ENCODE results near the gene OR13J1. TPM values are rescaled to one million over a fixed set of nuclear protein-coding genes. Genes with fewer than 3 reads are reported as not detected.
A peak's percentile ranks its signal among the peaks of the same experiment; 100 is the strongest.

Gene OR13J1
- total RNA-seq, 2 donors from 2014 or later = not detected

- ATAC-seq (no peak), DNase-seq (no peak)
- intact Hi-C loops (cut with DNase I, micrococcal nuclease) = loop anchor here in 1 of 2 donors (10.0 kb wide), 1 partner anchor 70 kb away; the partner anchor contains the start of gene NPR2
These were observed 5.4 kb downstream of the OR13J1 start for GRCh38 chr9:35864695-35865255.

- intact Hi-C loops (cut with DNase I, micrococcal nuclease) = loop anchor here in 1 of 2 donors (10.0 kb wide), 1 partner anchor 69 kb away; the partner anchor contains the start of gene NPR2
- DNase-seq (no peak), ATAC-seq (no peak)
These were observed 6.6 kb downstream of the OR13J1 start for GRCh38 chr9:35863583-35863982.

GRCh38 chr9:35862328-35862727 is 7.9 kb downstream of the OR13J1 start:
- ATAC-seq (no peak), DNase-seq (no peak)
- intact Hi-C loops (cut with DNase I, micrococcal nuclease) = loop anchor here in 1 of 2 donors (10.0 kb wide), 1 partner anchor 68 kb away; the partner anchor contains the start of gene NPR2

GRCh38 chr9:35861161-35861897 is 8.9 kb downstream of the OR13J1 start:
- peak; percentile 19 for ATAC-seq
- DNase-seq = no peak
- intact Hi-C loops (cut with DNase I, micrococcal nuclease) = loop anchor here in 1 of 2 donors (10.0 kb wide), 1 partner anchor 67 kb away; the partner anchor contains the start of gene NPR2

GRCh38 chr9:35859990-35860339 is 10.2 kb downstream of the OR13J1 start:
- ATAC-seq (no peak), DNase-seq (no peak)
- intact Hi-C loops (cut with DNase I, micrococcal nuclease) = loop anchor here in 1 of 2 donors (10.0 kb wide), 1 partner anchor 65 kb away; the partner anchor contains the start of gene NPR2

- intact Hi-C loops (cut with DNase I, micrococcal nuclease) = no loop called here
- peak; percentile 39 for ATAC-seq
- no peak for DNase-seq
These were observed 10.8 kb downstream of the OR13J1 start for GRCh38 chr9:35859310-35859989.

- DNase-seq (no peak), ATAC-seq (no peak)
- intact Hi-C loops (cut with DNase I, micrococcal nuclease) = no loop called here
These were observed 11.7 kb downstream of the OR13J1 start for GRCh38 chr9:35858458-35858857.

GRCh38 chr9:35856882-35857281 is 13.3 kb downstream of the OR13J1 start:
- DNase-seq (no peak), ATAC-seq (no peak)
- intact Hi-C loops (cut with DNase I, micrococcal nuclease) = no loop called here

- intact Hi-C loops (cut with DNase I, micrococcal nuclease) = no loop called here
- DNase-seq = no peak
- ATAC-seq = no peak
These were observed 14.0 kb downstream of the OR13J1 start for GRCh38 chr9:35856206-35856605.

- DNase-seq = no peak
- ATAC-seq = no peak
- intact Hi-C loops (cut with DNase I, micrococcal nuclease) = no loop called here
These were observed 16.0 kb downstream of the OR13J1 start for GRCh38 chr9:35854091-35854762.

- no peak for ATAC-seq
- intact Hi-C loops (cut with DNase I, micrococcal nuclease) = no loop called here
- DNase-seq = no peak
These were observed 17.0 kb downstream of the OR13J1 start for GRCh38 chr9:35852876-35853865.

- no peak for DNase-seq
- no peak for ATAC-seq
- intact Hi-C loops (cut with DNase I, micrococcal nuclease) = no loop called here
These were observed 17.9 kb downstream of the OR13J1 start for GRCh38 chr9:35852267-35852815.

GRCh38 chr9:35847792-35848572 is 22.2 kb downstream of the OR13J1 start:
- intact Hi-C loops (cut with DNase I, micrococcal nuclease) = no loop called here
- DNase-seq (no peak), ATAC-seq (peak; percentile 6)

- DNase-seq (no peak), ATAC-seq (no peak)
- intact Hi-C loops (cut with DNase I, micrococcal nuclease) = no loop called here
These were observed 24.1 kb downstream of the OR13J1 start for GRCh38 chr9:35845824-35846771.

- ATAC-seq (peak; percentile 93), DNase-seq (peak; percentile 49 to 67)
- intact Hi-C loops (cut with DNase I, micrococcal nuclease) = no loop called here
These were observed 25.5 kb downstream of the OR13J1 start for GRCh38 chr9:35844628-35845270.

- peak; percentile 27 for ATAC-seq
- DNase-seq = no peak
- intact Hi-C loops (cut with DNase I, micrococcal nuclease) = no loop called here
These were observed 27.4 kb downstream of the OR13J1 start for GRCh38 chr9:35842795-35843194.
